GM12878 (cell line): ENCODE data around the gene PLA2G5. TPM values are rescaled to one million over a fixed set of nuclear protein-coding genes. Genes with fewer than 3 reads are reported as not detected.

Experiments
- ATAC-seq: fragments of 200-7000 bp; cut with Tn5 transposase; 3 replicates; pipeline ENCODE4 v1.9.1; 2020; ENCODE audit warnings: mild to moderate bottlenecking, moderate library complexity
- BruUV-seq: library from RNA; stranded (reverse); fragments of 400-500 nt; replicated peaks from 2 replicates; lab custom pipeline; 2021; lab: Mats Ljungman, UMichigan
- CTCF ChIA-PET: fragments of 300-600 bp; sonication (Branson Sonifier 250); formaldehyde crosslinking; extraction: SDS; loops from one replicate; lab custom pipeline; 2021; ENCODE audit warnings: inconsistent platforms; lab: Yijun Ruan, JAX
- POLR2A ChIA-PET: fragments of 350-600 bp; formaldehyde crosslinking; extraction: SDS; loops from one replicate; lab custom pipeline; 2021; ENCODE audit warnings: inconsistent platforms; lab: Charles Lee
- RAD21 ChIA-PET: fragments of 300-600 bp; sonication (Branson Sonifier 250); formaldehyde crosslinking; loops from one replicate; lab custom pipeline; 2023; ENCODE audit warnings: antibody characterized with exemption; ENCODE audit not compliant: unreplicated experiment; lab: Charles Lee
- SMC1A ChIA-PET: fragments of 300-600 bp; sonication (Branson Sonifier 250); formaldehyde crosslinking; loops from one replicate; lab custom pipeline; 2023; ENCODE audit not compliant: unreplicated experiment, uncharacterized antibody; lab: Charles Lee
- DNase-seq: peaks from one replicate; pipeline ENCODE4 v3.0.0-alpha.2; 2011; ENCODE audit warnings: low read depth, low spot score
- FAIRE-seq: peaks from 3 replicates; lab custom pipeline; 2011; peaks lifted over from hg19 to GRCh38; lab: Jason Lieb, UNC
- H2AFZ ChIP-seq: 2 replicates; pipeline ENCODE4 v1.6.0; 2011; ENCODE audit warnings: low read depth, low read length, control low read depth; ENCODE audit not compliant: control insufficient read depth
- H3K27ac ChIP-seq: 2 replicates; pipeline ENCODE4 v1.5.1; 2011; ENCODE audit warnings: control low read depth; ENCODE audit not compliant: control insufficient read depth, insufficient read depth
- H3K27me3 ChIP-seq, 2 experiments: replicated peaks in 1 of 2; 2 replicates each; pipeline versions ENCODE4 v1.6.0 to v1.6.1; 2011; ENCODE audit warnings: low read length in 1 of 2; ENCODE audit not compliant: control insufficient read depth in 2 of 2, insufficient read depth in 2 of 2
- H3K36me3 ChIP-seq, 2 experiments: 2 replicates each; pipeline ENCODE4 v1.5.1; 2011; ENCODE audit warnings: low read length in 1 of 2; ENCODE audit not compliant: control insufficient read depth in 2 of 2, insufficient read depth in 2 of 2
- H3K4me1 ChIP-seq: 2 replicates; pipeline ENCODE4 v1.6.1; 2011; ENCODE audit warnings: mild to moderate bottlenecking, low read length, moderate library complexity, mixed read lengths; ENCODE audit not compliant: control insufficient read depth, insufficient read depth
- H3K4me2 ChIP-seq: 2 replicates; pipeline ENCODE4 v1.6.0; 2011; ENCODE audit warnings: control low read depth; ENCODE audit not compliant: control insufficient read depth, insufficient read depth
- H3K4me3 ChIP-seq: fragments of 200-600 bp; sonication (generic); 2 replicates; pipeline ENCODE4 v1.5.1; 2016
- H3K79me2 ChIP-seq: 2 replicates; pipeline ENCODE4 v1.6.0; 2011; ENCODE audit warnings: low read length; ENCODE audit not compliant: control insufficient read depth, insufficient read depth
- H3K9ac ChIP-seq: 2 replicates; pipeline ENCODE4 v1.8.0; 2011; ENCODE audit warnings: low read length, control low read depth, mixed read lengths; ENCODE audit not compliant: control insufficient read depth, insufficient read depth
- H3K9me3 ChIP-seq: replicated peaks from 3 replicates; pipeline ENCODE4 v1.5.1; 2011; ENCODE audit warnings: mild to moderate bottlenecking, low read length; ENCODE audit not compliant: control insufficient read depth, insufficient read depth
- H4K20me1 ChIP-seq: 2 replicates; pipeline ENCODE4 v1.6.0; 2011; ENCODE audit not compliant: control insufficient read depth, insufficient read depth
- ATF2 ChIP-seq: IDR thresholded peaks from 2 replicates; pipeline ENCODE4 v1.6.1; 2012; ENCODE audit warnings: low read length, inconsistent platforms
- ATF3 ChIP-seq: IDR thresholded peaks from 2 replicates; pipeline ENCODE4 v1.6.1; 2011; ENCODE audit warnings: low read depth, mild to moderate bottlenecking, low read length, moderate library complexity, borderline replicate concordance; ENCODE audit errors: extremely low read depth
- BACH1 ChIP-seq: fragments of 450-650 bp; IDR thresholded peaks from 2 replicates; pipeline ENCODE4 v1.6.1; 2017; ENCODE audit warnings: mild to moderate bottlenecking, borderline replicate concordance
- ELK1 ChIP-seq: IDR thresholded peaks from 2 replicates; pipeline ENCODE4 v1.6.1; 2012; ENCODE audit warnings: low read depth, low read length, improper control_type of control experiment
- EP300 ChIP-seq, 2 experiments: fragments of 150-350 bp in 1 of 2; IDR thresholded peaks; 2 replicates each; pipeline ENCODE4 v1.6.1; 2011 to 2012; ENCODE audit warnings: low read depth in 2 of 2, low read length in 2 of 2, borderline replicate concordance in 1 of 2, improper control_type of control experiment in 1 of 2, inconsistent platforms in 1 of 2; ENCODE audit not compliant: control insufficient read depth in 1 of 2
- MTA3 ChIP-seq: IDR thresholded peaks from 2 replicates; pipeline ENCODE4 v1.6.1; 2012; ENCODE audit warnings: low read length, inconsistent platforms, borderline replicate concordance
- MYB ChIP-seq: fragments of 150-350 bp; IDR thresholded peaks from 2 replicates; pipeline ENCODE4 v1.6.1; 2014; ENCODE audit warnings: mild to moderate bottlenecking, low read depth, low read length, borderline replicate concordance
- PBX3 ChIP-seq: IDR thresholded peaks from 2 replicates; pipeline ENCODE4 v1.6.1; 2011; ENCODE audit warnings: mild to moderate bottlenecking, low read depth, low read length, moderate library complexity; ENCODE audit not compliant: insufficient replicate concordance
- STAT1 ChIP-seq: fragments of 450-650 bp; conservative IDR thresholded peaks from 2 replicates; pipeline ENCODE4 v1.6.1; 2014; ENCODE audit warnings: antibody characterized with exemption, mild to moderate bottlenecking
- TAF1 ChIP-seq: IDR thresholded peaks from 2 replicates; pipeline ENCODE4 v1.6.1; 2011; ENCODE audit warnings: mild to moderate bottlenecking, low read depth, low read length, borderline replicate concordance
- ZSCAN29 ChIP-seq: fragments of 450-650 bp; IDR thresholded peaks from 2 replicates; pipeline ENCODE4 v1.6.1; 2017; ENCODE audit warnings: mild to moderate bottlenecking, moderate library complexity
- WGBS: methylation state at CpG from one replicate; pipeline ENCODE4 v1.1.6; 2016; ENCODE audit warnings: low lambda C conversion rate; ENCODE audit not compliant: insufficient replicate concordance, insufficient coverage; ENCODE audit errors: missing lambda C conversion rate; 5-methylcytosine and 5-hydroxymethylcytosine counted together
- in situ Hi-C: fragments of 300-500 bp; cut with MboI; formaldehyde crosslinking; loops from 9 replicates; pipeline ENCODE4 v1.14.3; 2018; ENCODE audit warnings: mixed read lengths
- intact Hi-C: fragments of 100-400 bp; cut with micrococcal nuclease; formaldehyde crosslinking; loops from one replicate; pipeline ENCODE4 v1.14.2; 2022; ENCODE audit not compliant: unreplicated experiment
- polyA plus RNA-seq, 11 experiments: library from polyadenylated mRNA; depleted of rRNA in 4 of 11; unstranded in 6 of 11; stranded (reverse) in 5 of 11; fragments of >200 nt; fragmentation: Nextera tagmentation in 4 of 11; fragmentation: Illumina TruSeq in 1 of 11; extraction: Ambion mirVana in 4 of 11; extraction: Trizol in 1 of 11; gene quantifications; 1 replicate in 1 of 11; 2 replicates in 10 of 11; pipeline versions ENCODE4 v1.2.1 to v1.2.3, GENCODE V29; 2011 to 2016; ENCODE audit warnings: inconsistent platforms in 2 of 11, missing spikeins in 2 of 11, low read depth in 1 of 11
- total RNA-seq, 4 experiments: library from RNA; depleted of rRNA in 3 of 4; stranded (reverse); fragments of >200 nt in 3 of 4; fragmentation: Illumina TruSeq in 1 of 4; extraction: Trizol in 1 of 4; gene quantifications; 2 replicates each; pipeline versions ENCODE4 v1.2.1 to v1.2.3, GENCODE V29; 2013 to 2021

Gene PLA2G5
- total and polyA plus RNA-seq, 10 of the 15 experiments (the other 5 are each of a cell fraction or from before 2014, with no cell fraction given) = 0.10 to 0.19 (median 0.17) TPM; not detected in 7

- TF ChIP-seq MTA3 = no peak
- TF ChIP-seq, all 136 proteins: peak for 0
Observed at GRCh38 chr1:20083178-20083944, 13.4 kb downstream of the PLA2G5 start (continued).

- in situ Hi-C loops = no loop called here
- TF ChIP-seq ZSCAN29 (no peak), ELK1 (no peak), ATF3 (no peak), ATF2 (no peak), STAT1 (no peak), TAF1 (no peak), PBX3 (no peak), MYB (no peak), BACH1 (no peak), EP300 (IDR thresholded peaks at IDR 0.05; ENCODE audit: borderline replicate concordance in 1 of 2, control insufficient read depth in 1 of 2, low read depth in 2 of 2, low read length in 2 of 2) (no peak)
- Histone ChIP-seq H3K9me3 (no peaks in the 10 kb centered on the region), H3K4me3 (no peak overlapping the region), H3K4me2 (no peak overlapping the region), H3K27ac (no peak overlapping the region), H3K4me1 (no peaks in the 10 kb centered on the region; the same call in 1 of the 2 replicates), H4K20me1 (no peaks in the 10 kb centered on the region), H3K36me3 (no peaks in the 10 kb centered on the region), H3K9ac (no peak overlapping the region), H2AFZ (no peak overlapping the region), H3K27me3 (no peaks in the 10 kb centered on the region; a peak in 1 of 4 replicates), H3K79me2 (no peaks in the 10 kb centered on the region)
- intact Hi-C loops = no loop called here
- no TSS peak for BruUV-seq
- ChIA-PET CTCF (interaction anchor here (0.7 to 1.2 kb wide), 3 partner anchors 9 to 87 kb away, joined by 3 to 5 read pairs (median 4); no protein-coding TSS in a partner anchor), SMC1A (no interaction called here), RAD21 (interaction anchor here (1.1 kb wide), 1 partner anchor 15 kb away, joined by 3 read pairs; no protein-coding TSS in a partner anchor), POLR2A (no interaction called here)
- no peak for DNase-seq
- WGBS = 46% methylated on average over 1 of the region's 1 CpG
- ATAC-seq = no peak
- FAIRE-seq = no peak
Observed at GRCh38 chr1:20086800-20087199, 16.8 kb downstream of the PLA2G5 start.
